ENCODE results near the gene ACSBG1.

Gene ACSBG1

DNA sequence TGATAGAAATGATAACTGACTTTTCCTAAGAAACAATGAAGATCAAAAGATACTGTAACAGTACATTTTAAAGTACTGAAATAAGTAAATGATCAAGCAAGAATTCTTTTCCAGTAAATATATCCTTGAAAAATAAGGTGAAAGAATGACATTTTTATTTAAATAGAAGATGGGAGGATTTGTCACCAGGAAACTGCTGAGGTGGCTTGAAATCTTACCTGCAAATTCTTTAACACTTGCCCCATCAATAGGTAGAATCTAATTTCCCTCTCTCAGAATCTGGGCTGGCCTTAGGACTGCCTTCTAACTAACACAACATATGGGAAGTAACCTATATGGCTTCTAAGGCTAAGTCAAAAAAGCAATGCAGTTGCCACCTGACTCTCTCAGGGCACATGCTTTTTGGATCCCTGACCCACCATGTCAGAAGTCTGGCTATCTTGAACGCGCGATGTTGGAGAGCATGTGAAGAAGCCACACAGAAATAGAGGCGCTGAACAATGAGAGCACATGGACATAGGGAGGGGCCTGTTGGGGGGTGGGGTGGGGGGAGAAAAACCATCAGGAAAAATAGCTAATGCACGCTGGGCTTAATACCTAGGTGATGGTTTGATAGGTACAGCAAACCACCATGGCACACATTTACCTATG is 11.5 kb downstream of the ACSBG1 start:
- DNase-seq (ENCODE audit: low spot score) = no peak

DNA sequence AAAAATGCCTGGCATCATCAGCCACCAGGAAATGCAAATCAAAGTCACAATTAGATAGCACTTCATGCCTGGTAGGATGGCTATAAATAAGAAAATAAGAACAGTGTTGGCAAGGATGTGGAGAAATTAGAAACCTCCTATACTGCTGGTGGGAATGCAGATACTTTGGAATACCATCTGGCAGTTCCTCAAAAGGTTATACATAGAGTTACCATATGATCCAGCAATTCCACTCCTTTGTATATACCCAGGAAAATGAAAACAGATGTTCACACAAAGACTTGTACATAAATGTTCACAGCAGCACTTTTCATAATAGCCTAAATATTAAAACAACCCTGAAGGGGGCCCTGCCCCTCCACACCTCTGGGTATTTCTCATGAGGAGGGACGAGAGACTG is 13.7 kb downstream of the ACSBG1 start:
- no peak for DNase-seq (ENCODE audit: low spot score)

DNA sequence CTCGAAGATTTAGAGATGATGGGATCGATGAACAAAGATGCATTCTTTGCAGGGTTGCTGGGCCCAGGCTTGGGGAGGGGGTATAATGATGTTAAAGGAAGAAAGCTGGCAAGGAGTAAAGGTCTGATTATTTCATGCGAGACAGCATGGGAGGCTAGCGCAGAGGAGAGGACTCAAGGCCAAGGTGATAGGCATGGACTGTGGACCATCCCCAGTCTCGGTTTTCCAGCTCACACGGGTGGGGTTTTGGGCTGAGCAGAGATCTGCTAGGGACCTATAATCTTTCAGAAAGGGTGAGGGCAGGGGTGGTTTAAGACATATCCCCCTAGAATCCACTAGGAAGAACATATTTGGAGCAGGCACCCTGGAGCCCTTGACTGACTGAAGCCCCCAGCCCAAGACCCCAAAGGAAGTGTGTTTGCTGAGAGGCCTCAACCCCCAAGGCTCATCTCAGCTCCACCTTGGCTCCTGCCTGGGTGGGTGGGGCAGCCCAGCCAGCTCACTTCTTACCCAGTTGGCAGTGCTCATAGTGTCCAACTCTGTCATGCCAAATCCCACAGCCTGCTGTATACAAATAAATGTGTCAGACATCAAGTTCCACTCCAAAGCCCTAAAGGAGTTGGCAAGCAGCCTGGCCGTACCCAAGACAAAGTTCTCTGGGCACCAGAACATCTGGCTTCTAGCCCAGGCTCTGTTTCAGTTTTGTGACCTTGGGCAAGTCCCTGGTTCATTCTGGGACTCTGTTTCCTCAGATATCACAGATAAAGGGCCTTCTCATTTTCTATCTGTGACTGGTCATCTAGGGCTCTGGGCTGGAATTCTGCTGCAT is 17.9 kb downstream of the ACSBG1 start:
- DNase-seq (ENCODE audit: low spot score) = peak; percentile 21

DNA sequence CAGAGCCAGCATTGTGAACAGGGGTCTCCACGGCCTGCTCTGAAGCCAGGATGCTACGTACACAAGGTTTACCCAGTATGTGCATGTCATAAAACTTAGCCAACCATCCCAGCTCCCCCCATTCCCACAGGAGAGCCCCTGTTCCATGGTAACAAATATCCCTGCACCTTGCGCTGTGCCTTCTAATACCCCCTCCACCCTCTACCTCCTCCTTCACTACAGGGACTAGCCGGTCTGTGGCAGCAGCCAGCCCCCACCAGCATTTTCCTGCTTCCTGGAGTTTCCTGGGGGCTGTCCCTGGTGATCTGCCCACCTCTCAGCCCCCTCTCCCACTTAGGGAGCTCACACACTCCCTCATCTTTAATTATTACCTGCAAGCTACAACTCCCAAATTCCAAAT is 20.4 kb downstream of the ACSBG1 start:
- no peak for DNase-seq (ENCODE audit: low spot score)

DNA sequence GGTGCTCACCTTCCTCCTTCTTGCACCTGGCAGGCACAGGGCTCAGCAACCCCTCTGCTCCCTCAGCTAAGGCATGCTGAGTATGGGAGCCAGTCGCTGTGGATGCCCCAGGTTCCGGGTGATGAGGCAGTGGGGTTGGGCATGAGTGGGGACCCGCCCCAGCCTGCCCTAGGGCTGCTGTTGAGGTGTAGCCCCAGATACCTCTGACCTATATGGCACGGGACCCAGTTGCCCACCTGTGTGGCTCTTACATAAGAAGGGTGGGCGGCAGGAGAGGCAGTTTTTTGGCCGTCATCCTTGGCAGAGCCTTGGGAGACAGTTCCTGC is 21.0 kb downstream of the ACSBG1 start:
- DNase-seq (ENCODE audit: low spot score) = no peak

DNA sequence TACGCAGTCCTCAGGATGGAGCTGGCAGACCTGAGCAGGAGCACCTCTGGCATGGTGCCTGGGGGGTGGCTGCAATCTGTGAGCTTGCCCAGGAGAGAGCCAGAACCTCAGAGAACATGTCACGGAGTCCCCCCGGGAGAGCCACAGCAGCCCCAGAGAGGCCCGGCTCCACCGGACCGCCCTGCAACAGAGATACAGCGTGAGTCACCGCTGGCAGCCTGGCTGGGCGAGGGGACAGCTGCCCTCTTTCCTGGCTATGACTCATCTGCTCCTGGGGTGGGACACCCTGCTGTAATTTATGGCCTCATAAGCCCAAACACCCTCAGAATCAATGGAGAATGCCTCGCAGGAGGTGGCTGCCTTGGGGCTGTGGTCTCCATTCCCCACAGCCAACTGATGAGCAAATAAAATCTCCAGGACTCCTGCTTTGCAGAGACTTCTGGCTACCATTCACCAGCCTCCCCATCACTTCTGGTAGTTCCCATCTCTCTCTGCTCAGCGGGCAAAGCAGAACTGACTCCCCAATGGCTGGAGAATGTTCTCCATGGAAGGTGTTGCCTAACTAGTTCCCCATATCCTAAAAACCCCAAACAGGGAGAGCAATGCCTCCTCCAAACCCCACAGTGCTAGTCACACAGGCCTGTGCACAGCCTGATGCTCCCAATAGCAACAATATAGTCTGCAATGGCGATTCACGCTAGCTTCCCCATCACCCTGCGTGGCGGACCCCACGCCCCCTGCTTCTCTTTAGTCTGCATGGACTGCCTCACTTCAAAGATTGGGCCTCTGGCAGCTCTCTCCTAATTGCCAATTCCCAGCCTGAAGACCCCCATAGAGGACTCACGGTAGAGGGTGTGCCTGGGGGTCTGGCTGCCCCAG is 21.6 kb downstream of the ACSBG1 start:
- DNase-seq (ENCODE audit: low spot score) = peak; percentile 44

DNA sequence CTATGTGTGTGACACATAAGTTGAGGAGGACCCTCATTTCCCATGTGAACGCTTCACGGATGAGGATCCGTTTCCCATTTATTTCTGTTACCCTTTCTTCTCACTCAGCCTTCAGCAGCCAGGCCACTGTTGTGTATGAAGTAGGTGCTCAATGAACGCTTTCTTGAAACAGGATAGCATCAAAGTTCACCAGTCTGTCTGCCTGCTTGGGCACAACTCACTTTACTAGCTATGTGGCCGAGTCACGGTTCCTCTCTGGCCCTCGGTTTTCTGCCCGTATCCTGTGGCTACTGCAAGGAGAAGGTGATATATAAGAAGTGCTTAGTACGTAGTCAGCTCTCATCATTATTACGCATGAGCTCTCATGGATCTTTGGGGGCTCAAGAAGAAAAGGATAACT is 22.4 kb downstream of the ACSBG1 start:
- DNase-seq (ENCODE audit: low spot score) = no peak

DNA sequence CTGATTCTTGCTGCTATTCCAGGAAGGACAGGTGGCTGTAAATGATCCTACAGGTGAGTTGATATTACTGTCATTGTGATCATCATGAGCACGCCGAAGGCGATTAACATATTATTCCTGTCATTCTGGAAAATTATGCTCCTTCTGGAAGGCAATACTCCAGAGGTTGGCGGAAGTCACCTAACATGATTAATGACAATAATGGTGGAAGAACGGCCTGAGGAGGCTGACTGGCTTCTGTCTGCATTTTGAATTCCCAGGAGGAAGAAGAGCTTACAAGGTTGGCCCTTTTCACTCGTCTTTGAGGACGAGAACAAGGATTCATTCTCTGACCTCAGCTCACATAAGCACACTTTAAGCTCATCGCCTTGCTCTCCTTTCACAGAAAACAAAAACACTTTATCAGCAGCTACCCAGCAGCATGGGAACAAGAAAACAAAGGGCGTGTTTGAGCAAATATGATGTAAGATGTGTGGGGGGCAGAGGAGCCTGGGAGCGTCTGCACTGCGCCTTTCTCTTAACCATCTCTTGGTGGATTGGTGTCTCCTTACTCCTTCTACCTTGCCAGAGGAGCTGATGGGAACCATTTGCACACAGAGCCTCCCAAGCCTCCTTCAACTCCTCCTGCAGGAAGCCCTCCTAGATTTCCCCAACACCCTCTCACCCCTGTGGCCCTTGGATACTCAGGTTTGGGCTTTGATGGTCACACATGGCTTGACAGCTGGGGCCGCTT is 23.0 kb downstream of the ACSBG1 start:
- no peak for DNase-seq (ENCODE audit: low spot score)

DNA sequence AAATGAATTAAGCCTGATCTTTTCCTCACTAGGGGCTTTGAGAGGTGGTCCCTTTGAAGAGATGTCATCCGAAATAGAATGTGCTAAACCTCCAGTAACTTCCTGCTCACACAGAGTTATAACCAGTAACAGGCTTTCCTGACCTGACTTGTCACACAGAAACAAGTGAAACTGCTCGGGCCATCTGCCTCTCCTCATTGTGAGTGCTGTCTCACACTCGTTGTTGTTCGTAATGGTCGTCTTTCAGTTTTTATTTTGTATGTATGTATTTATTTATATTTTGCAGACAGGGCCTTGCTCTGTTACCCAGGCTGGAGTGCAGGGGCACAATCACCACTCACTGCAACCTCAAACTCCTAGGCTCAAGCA is 24.0 kb downstream of the ACSBG1 start:
- DNase-seq (ENCODE audit: low spot score) = no peak

DNA sequence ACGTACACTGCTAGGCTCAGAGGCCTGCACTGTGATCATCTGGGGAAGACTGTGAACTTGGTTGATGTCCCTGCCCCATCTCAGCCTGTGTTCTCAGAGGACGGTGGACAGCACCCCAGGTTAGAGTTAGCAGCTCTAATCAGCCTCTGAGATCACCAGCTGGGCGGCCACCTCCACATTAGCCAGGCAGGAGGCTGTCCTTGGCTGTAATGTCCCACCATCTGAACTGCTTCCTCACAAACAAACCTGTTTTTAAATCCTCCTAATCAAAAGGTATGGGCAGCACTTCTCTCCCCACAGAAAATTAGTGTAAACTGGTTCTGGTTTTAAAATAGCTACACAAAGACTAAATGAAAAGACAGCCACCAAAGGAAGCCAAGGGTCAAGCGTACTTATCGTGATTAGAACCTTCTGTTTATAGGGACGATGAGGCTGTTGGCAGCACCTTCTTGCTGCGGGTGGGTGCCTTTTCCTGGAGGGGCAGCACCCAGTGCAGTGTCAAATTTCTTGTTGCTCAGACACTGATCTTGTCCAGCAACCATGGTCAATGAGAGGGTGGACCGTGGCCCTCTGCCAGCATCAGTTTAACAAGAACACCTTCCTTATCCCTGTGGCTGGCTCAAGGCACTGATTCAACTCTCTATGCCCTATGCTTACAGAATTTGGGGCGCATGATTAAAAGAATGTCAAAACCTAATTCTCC is 24.6 kb downstream of the ACSBG1 start:
- no peak for DNase-seq (ENCODE audit: low spot score)

DNA sequence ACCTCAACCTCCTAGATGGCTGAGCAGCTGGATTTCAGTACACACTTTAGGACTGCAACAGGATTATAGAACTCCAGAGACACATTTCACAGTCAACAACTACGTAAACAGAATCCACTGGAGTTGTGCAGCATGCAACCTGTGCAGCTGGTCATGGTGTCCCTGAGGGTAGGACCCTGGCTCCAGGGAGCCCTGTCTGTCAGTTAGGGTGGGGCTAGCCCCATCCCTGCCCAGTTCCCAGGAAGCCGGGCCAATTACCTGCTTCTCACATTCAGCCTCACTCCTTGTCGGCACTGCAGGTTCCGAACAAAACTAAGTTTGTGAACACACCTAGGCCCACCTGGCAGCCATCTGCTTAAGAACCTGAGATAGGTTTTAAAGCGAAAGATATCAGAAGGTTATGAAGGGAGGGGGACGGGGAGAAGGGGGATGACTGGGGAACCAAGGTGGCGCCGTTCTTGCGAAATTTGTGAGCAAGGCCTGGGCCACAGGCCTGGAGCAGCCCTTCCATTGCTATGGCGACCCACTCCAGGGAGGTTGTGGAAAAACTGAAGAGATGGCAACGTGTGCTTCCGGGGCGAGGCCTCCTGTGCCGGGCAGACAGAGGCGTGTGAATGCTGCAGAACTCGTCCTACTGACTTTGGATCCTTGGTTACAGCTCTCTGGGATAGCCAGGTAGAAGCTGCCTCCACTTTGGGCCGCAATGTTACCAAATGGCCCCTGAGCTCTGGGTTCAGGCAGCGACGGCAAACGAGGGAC is 25.3 kb downstream of the ACSBG1 start:
- no peak for DNase-seq (ENCODE audit: low spot score)

DNA sequence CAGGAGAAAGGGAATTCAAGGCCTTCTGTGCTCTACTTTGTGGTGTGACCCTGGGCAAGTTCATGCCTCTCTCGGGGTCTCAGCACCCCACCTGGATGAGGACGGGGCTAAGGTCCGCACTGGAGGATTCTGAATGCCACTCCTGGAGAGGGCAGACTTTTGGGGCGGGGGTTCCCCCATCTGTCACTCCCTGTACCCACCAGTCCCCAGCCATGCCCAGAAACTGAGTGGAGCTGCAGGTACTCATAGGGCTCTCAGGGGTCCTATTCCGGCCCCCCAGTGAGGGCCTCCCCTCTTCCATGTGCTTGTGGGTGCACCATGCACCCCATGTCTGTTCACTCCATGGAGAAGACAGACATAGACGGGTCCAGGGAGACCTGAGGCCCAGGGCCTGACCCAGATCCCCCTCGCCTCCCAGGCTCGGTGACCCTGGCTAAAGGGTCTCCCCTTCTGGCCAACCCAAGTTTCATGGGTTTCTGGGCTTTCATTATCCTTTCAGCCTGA is 26.0 kb downstream of the ACSBG1 start:
- no peak for DNase-seq (ENCODE audit: low spot score)

DNA sequence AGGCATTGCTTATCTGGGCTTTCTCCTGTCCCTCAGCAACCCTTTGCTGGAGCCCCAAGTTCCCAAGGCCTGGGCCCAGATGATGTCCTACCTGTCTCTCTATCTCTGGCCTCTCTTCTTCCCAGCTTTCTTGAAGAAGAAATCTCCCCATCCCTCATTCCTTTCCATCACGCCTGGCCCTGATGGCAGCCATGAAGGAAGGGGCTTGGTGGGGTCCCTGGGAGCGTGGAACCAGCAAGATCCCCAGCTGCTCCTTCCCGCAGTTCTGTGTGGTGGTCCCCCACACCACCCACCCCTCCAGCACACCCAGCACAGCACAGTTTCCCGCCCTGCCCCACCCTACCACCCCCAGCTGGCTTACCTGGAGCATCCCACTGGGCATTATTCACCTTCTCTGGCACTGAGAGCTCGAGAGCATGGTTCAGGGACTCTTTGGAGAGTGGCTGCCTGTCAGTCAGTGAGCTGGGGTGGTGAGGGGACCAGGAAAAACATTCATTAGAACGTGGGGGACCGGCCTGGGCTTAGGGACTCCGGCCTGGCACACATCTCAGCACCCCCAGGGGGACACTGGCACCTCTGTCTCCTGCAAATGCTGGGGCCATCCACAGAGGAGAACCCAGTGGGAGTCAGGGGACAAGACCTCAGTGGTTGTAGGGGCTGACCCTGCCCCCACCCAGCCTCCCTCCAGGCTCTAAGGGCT is 26.6 kb downstream of the ACSBG1 start:
- DNase-seq (ENCODE audit: low spot score) = no peak

DNA sequence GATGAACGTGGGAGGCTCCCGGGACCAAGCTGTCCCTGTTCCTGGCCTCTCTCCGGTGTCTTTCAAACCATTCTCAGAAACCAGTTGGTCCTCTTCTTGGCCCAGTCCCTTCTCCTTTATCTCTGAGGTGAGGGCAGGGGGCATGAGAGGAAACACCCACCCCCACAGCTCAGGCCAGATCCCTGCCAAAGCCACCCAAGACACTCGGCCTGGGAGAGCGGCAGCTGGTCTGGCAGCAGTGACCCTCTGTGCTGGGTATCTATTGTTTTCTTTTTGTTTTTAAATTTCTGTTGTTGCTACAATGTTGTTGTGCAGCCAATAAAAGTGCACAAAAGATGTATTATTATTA is 27.3 kb downstream of the ACSBG1 start:
- no peak for DNase-seq (ENCODE audit: low spot score)

DNA sequence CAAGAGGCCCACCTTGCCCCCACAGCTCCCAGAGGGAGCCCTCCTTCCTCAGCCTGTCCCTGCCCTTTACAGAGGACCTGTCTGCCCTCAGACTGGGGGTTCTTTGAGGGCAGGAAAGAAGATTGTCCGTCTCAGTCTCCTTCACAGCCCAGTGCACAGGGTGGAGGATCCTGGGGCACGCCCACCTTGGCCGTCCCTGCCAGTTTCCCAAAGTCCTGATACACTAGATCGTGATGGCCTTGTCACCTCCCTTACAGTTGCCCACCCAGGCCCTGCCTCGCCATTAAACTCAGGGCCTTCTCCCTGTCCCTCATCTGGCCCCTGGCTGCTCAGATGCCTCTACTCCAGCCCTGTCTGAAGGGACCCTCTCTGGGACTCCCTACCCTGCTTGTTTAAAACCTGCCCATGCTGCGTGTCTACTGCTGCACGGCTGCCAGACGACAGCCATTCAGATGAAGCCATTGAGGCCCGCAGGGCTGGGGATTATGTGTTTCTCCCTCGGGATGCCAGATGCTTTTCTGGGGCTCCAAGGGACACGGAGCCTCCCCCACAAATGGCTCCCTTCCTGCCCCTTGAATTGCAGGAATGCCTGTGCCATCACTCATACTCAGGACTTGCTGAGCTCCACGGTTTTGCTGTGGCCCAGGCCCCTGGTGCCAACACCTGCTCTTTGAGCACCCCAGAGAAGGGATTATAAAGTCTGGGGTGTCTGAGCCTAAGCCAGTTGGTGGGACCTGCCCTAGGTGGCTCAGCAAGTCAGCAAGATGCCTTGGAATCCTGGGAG is 27.8 kb downstream of the ACSBG1 start:
- DNase-seq (ENCODE audit: low spot score) = no peak

DNA sequence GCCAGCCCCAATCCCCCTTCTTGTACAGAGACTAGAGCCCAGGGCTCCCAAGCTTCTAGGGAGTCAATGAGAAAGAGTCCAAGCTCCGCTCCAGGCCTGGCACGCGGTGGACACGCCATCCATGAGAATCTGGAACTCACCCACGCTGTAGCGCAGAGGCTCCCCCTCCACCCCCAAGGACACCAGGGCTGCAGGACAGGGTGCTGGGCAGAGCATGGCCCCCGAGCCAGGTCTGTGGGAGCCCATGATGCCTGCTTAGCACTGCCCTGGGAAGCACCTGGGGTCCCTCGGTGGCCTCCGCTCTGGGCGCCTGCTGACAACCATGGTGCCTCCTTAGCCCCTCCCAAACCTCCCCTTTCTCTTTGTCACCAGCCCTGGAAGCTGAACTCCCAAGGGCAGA is 28.5 kb downstream of the ACSBG1 start:
- no peak for DNase-seq (ENCODE audit: low spot score)

DNA sequence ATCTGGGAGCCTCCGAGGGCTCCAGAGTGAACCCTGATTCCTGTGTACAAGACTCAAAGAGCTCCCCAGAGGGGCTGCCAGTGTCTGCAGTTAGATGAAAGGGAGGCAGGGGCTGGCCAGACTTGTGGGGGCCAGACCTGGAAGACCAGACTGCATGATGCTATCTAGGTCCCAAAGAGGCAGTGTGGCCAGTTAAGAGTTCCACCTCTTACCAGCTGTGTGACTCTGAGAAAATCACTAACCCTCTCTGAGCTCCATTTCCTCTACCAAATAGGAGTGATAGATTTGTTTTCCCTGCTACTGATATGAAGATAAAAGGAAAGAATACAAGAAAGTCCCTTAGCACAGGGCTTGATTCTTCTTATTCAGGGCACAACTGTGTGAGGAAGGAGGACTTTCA is 29.0 kb downstream of the ACSBG1 start:
- no peak for DNase-seq (ENCODE audit: low spot score)

DNA sequence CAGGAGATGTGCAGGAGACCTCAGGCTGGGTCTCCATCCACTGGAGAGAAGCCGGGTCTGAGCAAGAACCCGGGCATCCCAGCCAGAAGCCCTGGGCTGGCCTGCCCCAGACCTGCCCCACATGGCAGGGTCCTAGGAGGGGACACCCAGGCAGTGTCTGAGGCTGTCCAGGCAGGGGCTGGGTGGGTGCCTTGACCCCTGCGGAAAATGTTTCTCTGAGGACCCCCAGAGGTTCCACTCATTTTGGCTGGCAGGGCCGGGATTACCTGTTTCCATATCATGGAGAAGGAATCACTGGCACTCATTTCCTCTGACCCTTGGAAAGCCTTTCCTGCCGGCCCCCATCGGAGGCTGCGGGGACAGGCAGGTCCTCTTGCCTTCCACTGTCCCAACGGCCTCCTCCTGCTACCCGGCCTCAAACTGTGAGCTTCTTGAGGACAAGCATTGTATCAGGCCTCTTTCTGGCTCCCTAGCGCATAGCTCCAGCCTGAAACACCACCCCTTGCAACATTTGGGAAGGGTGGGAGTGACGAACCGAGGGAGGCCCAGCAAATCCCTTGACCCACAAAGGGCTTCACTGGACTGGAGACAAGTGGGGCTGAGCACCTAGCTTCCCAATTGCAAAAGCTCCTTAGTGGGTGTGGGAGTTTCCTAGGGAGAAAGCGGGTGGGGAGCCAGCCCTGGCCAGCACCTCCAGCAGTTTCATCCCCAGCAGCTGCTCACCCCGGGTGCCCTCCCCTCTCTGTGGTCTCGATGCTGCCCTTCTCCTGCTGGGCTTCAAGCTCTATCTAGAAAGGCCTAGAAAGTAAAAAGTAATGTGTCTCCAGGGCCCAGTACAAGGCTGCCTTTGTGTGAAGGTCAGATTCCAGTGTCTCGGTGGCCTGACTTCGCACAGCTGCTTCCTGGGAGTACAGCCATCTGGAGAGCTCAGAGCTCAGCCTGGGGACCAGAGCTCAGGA is 29.7 kb downstream of the ACSBG1 start:
- DNase-seq (ENCODE audit: low spot score) = no peak
